Measurements from ENCODE around the gene RASSF3.

Gene RASSF3

DNA sequence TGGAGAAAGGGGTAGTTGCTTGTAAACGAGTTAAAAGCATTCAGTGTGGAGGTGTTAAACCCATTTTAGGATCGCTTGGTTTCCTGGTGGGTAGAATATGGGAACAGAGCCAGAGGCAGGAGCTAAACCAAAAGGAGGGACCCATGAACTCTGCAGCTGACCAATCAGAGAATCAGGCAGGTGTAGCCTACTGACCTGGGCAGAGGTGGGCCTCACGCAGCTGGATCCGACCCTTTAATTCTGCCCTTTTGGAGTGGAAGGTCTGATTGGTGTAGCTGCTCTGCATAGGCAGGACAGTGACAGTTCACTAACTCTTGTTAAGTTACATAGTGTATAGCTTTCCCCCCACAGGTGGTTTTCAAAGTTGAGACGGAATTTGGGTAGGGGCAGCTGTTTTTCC, 85.3 kb downstream of the RASSF3 start:
- no peak for DNase-seq

DNA sequence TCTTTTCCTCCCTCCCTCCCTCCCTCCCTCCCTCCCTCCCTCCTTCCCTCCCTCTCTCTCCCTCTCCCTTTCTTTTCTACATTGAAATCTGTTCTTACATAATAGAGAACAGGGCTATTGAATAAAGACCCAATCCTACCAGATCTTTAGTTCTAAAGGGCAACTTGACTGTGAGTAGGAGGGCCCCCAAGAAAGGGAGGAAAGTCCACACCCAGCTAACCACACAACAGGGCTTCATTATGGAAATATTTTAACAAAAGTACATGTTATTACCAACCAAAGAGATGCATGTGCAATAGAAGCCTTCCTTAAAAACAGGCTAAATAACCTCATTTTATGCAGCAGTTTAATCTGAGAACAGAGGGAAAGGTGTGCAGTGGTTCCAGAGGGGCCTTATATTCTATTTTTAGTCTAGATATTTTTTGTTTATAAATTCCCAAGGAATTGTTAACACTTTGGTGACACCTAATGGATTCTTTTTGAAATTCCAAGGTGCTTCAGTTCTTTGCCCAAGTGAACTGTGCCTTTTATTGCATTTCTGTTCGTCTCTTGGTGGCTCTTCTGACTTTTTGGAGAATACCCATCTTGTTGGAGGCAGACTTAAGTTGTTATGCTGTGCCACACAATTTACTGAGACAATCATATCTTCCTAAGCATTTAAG, 85.9 kb downstream of the RASSF3 start:
- DNase-seq, result no peak

DNA sequence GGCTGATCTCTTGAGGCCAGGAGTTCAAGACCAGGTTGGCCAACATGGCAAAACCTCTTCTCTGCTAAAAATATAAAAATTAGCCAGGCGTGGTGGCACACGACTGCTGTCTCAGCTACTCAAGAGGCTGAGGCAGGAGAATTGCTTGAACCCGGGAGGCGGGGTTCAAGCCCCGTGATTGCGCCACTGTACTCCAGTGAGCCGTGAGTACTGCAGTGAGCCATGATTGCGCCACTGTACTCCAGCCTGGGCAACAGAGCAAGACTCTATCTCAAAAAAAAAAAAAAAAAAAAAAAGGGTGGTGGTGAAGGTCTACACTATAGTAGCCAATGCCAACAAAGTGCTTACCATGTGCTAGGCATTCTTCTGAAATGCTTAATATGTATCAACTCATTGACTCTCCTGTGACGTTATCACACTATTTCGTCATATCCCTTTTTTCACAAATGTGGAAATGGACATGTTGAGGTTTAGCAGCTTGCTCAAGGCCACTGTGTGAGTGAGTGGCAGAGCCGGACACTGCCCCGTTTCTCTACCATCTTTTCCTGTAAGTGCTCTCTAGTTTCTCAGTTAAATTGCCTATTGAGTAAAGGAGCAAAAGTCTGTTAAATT, 89.3 kb downstream of the RASSF3 start:
- DNase-seq, result no peak

DNA sequence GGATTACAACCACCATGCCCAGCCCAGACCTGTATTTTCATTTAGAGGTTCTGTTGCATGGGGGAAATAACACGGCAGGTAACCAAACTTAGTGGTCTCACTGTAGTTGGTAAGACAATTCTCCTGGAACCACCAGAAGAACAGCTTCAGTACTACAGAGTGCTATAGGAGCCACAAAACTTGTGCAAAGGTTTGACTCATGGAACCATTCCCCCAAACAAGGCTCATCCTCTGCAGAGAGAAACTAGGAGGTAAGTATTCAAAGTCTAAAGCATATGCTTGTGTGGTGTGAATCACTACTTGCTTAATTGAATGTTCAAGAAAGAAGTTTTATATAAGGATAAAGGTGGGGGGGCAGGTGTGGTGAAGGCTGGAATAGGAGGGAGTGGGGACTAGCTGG, 90.2 kb downstream of the RASSF3 start:
- no peak for DNase-seq

DNA sequence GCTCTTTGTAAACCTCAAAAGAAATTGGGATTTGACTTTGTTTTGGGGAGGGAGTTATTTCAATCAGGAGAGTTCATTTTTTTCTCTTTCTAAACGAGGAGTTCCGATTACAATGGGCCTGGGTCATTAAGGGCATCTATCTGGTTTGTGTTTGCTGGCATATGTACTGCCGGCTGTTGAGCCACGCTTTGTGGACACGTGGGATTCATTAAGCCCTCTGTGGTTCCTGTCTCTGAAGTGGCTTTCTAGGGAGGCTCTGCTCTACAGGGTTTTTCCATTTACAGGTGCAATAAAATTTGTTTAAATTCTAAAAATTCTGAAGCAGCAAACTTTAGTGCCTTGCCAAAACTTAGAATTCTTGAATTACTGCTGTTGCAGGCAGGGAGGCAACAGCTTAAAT, 91.0 kb downstream of the RASSF3 start:
- no peak for DNase-seq

DNA sequence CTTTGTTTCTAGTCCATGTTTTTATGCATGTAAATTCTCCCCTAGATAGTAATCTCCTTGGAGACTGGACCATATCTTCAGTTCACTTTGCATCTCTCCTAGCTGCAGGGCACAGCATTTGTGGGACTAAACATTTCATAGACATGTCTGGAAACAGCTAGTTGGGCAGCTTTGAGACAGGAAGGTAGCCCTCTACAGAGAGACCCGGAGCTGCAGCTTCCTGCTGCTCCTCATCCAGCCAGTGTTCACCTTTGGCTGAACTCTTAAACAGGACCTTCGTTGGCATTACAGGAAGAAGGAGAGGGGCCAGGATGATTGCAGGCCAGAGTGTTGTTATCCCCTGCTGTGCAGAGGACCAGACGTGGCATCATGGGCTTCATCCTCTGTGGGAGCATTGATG, 96.0 kb downstream of the RASSF3 start:
- no peak for DNase-seq

DNA sequence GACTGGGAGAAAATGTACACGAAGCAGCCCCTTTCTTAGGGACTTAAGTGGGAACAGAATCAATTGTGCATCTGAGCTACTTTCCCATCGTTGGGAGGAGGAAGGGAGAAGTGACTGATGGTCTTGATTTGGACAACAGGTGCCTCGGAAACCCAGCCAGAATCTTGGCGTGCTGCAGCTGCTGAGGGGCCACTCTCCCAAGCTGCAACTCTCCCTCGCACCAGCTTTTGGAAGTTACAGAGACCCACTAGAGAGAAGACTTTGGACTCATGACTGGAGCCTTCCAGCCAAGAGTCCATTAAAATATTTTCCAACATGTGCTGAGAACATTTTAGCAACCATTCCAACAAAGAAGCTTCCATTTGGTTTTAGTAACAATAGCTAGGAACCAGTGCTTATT, 96.6 kb downstream of the RASSF3 start:
- DNase-seq, result no peak

DNA sequence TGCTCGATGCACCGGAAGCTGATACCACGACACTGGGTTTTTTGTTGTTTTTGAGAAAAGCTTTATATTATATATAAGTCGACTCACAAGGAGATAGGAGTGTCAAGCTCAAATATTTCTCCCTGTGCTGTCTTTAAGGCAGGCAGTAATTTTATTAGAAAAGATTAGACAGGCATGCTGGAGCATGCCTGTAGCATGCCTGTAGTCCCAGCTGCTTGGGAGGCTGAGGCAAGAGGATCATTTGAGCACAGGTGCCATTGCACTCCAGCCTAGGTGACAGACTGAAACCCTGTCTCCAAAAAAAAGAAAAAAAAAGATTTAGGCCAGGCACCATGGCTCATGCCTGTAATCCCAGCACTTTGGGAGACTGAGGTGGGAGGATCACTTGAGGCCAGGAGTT, 97.1 kb downstream of the RASSF3 start:
- no peak for DNase-seq

DNA sequence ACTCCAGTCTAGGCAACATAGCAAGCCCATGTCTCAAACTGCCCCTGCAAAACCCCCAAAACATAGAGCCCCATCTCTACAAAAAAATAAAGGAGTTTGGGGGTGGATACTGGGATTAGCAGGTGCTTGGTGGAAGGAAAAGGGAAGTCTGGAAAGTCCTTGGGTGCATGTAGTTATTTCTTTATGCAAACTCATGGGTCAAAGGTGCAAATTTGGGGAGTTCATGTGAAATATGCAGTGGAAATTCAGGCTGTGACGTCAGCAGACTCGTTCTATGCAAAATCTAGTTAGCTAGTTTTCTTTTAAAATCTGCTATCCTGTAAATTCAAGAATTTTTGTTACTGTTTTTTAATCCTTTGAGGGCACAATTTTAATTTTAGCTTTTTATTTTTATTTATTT, 97.6 kb downstream of the RASSF3 start:
- no peak for DNase-seq

DNA sequence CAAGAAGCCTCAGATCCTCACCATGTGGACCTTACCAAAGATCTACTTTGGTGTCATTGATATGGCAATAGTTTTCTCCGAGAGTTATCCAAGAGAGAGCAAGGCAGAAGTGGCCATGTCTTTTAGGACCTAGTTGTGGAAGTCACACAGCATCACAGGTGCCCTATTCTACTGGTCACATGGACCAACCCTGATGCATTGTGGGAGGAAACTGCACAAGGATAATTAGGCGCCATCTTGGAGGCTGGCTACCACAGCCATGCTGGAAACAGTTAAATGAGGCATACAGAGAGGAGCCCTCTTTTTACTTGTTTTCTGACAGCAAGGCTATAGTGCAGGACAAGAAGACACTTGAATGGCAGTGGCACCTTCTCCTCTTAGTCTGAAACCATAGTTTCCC, 99.1 kb downstream of the RASSF3 start:
- DNase-seq, result no peak

DNA sequence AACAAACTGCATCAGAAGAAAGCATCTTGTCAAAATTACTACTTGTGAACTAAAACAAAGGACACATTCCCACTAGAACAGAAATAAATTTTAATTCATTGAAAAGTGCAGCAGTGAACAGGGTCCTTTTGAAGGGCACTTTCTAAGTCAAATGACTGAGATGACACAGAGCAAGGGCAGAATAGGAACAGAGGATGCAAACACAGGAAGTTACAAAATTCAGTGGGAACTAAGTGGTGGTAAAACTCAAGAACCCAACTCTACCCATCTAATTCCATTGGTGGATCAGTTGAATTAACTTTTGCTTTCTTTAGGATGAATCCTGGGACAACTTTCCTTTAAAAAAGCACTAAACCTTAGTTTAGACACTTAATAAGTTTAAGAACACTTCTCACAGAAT, 103.1 kb downstream of the RASSF3 start:
- DNase-seq, result no peak

DNA sequence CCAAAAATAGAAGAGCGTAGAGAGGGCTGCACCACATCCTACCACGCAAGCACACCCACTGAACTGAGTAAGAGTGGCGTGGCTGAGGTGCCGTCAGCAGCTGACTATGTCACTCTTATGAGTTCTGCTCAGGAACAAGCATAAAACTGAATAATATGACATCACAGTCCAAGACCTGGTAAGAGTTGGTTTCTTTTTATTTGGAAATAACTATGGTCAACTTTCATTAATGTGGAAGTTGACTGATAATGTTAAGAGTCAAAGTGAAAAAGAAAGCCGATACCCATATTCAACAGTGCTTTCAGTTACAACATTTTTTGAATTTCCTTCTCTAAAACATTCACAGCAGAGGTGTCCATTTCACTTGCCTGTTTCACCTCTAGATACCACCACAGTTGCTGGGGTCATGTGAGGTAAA, 104.3 kb downstream of the RASSF3 start:
- no peak for DNase-seq

DNA sequence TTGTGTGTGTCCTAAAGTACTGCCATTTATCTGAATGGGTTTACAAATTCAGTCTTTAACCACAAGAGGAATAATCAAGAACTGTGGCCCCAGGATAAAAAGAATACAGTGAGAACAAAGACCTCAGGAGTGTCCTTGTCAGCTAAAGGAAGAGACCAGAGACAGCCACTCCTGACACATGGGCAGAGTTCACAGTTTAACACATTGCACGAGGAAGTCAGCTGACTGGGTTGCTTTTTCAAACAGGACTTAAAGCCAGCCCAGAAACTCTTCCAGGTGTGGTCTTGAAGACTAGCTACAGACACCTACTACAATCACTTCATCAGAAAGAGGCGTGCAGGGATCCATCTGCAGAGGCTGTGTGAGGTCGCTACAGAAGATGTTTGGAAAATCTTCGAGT, 106.1 kb downstream of the RASSF3 start:
- no peak for DNase-seq

DNA sequence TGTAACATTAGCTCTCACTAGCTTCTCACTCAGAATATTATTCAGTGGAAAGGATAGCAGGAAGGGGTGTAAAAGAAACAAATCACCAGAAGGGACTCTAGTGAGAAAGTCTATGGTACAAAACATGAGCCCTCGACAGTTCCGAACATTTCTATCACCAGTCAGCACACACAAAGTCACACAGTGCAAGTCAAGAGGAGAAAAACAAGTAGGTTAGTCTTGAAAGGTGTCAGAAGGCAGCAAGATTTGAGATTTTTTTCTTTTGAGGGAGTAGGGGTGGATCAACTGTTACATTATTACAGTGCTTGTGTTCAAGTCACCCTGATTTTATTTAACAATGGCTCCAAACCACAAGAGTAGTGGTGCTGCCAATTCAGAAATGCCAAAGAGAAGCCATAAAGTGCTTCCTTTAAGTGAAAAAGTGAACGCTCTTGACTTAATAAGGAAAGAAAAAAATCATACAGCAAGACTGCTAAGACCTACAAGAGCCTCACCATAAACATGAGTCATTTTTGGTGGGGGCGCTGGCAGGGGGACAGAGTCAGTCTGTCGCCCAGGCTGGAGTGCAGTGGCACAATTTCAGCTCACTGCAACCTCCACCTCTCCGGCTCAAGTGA, 106.7 kb downstream of the RASSF3 start:
- no peak for DNase-seq

DNA sequence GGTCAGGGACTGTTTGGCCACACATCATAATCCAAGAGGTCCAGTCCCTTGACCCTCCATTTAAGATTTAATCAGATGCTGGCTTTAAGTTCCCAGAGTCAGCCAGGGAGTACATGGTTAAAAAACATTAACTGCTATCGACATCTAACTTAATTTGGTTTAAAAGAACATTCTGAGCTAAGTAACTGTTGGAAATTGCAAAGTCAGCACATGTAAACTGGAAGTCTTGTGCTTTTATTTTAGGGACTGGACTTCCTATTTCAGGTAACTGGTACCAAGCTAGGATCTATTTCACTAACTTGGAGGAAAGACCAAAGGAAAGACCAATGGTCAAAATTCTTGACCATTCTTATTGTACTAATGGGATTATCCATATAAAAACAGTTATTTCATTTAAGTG, 108.4 kb downstream of the RASSF3 start:
- DNase-seq, result no peak

DNA sequence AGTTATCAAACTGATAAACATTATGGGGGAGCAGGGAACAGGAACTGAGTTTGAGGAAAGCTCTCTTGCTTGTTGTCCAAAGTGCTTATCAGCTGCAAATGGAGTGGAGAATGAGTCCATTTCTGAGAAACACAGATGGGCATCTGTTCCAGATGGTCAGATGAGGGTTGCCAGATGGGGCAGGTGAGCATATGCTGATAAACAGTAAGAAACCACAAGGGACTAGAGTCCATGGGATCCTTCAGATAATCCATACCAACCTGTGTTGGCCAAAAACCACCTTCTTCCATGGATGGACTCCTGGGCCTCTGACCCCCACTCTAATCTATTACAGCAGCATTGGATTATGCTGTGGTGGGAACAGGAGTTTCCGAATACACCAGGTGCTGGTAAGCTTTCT, 110.6 kb downstream of the RASSF3 start:
- DNase-seq, result no peak

DNA sequence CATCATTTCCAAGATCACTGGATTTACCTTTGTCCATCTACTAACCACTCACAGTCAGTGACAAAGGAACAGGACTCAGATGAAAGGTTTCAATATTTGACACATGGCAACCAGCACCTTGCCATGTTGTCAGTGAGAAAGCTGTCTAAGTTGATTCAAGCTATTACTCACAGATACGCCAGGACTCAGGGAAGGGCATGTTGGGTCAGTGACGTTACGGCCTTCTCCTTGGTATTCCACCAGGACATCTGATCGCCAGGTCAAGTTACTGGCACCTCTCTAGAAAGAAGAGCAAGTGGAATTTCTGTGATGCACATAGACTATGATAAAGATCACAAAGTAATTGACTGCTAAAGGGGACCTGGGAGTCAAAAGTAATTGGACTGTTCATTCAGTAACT, 112.5 kb downstream of the RASSF3 start:
- DNase-seq, result no peak

DNA sequence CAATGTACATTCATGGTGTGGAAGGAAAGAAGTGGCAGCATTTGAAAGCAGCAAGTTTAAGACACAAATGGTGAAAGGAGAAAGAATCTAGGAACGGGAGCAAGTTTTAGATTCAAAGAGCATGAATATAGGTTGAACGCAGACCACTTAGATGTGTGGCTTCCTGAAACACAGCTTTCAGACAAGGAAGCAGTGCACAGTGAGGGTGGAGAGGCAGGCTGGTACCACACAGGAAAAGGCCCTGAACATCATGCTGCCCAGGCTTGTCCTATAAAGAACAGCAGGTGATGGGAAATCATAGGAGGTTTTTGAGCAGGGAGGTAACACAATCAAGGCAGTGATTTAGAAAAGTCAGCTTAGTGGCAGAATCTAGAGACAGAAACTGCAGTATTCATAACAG, 113.3 kb downstream of the RASSF3 start:
- DNase-seq, result no peak

DNA sequence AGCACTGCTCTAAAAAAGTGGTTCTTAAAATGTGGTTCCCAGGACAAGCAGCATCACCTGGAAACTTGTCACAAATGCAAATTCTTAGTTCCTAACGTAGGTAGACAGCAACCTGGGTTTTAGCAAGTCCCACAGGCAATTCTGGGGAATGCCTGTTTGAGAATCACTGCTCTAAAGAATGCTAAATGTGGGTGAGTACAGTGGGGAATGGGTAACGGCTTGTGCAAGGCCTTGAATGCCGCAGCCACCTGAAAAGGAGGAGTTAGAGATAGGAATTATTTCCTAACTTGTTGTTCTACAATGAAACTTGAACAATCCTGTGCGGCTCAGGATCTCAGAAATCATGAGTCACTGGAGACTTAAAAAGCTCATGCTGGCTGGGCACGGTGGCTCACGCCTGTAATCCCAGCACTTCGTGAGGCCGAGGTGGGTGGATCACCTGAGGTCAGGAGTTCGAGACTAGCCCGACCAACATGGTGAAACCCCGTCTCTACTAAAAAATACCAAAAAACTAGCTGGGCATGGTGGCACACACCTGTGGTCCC, 114.0 kb downstream of the RASSF3 start:
- DNase-seq, result no peak

DNA sequence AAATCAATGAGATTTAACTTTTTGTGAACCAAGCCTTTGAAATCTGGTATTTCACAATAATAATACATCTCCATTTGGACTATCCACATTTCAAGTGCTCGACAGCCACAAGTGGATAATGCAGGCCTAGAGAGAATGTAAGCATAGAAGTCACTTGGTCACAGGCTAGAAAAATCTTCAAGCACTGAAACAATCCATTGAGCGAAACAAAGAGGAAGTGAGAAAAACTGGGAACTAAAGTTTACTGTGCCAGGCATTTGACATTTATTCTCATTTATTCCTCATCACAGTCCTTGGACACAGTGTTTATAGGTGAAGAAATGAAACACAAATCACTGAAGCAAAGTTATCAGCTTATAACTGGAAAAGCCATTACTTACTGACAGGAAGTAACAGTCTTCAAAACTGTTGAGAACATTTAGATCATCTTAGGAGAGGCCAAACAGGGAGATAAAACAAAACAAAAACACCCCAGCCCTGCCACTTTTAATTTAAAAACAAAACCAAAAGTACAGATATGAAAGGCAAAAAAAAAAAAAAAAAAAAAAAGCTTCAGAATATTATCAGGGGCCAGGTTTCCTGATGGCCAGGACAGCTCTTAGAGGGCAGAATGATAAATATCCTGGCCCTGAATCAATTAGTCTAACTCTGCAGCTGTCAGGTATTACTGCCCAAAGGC, 119.8 kb downstream of the RASSF3 start:
- no peak for DNase-seq

DNA sequence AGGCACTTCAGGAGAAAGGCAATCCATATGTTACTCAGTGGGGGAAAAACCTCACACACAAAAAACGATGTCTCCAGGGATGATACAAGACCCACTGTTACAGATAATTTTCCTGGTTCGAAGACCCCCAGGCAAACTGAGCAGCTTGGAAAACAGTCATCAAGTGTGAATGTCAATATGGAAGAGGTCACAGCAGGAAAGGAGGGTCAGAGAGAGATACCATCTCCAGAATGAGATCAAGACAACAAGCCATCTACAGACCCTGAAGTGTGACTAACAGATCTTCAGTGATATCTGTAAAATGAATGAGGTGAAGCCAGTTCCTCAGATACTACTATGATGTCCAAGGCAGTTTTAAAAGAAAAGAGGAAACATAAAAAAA, 120.3 kb downstream of the RASSF3 start:
- DNase-seq, result no peak

DNA sequence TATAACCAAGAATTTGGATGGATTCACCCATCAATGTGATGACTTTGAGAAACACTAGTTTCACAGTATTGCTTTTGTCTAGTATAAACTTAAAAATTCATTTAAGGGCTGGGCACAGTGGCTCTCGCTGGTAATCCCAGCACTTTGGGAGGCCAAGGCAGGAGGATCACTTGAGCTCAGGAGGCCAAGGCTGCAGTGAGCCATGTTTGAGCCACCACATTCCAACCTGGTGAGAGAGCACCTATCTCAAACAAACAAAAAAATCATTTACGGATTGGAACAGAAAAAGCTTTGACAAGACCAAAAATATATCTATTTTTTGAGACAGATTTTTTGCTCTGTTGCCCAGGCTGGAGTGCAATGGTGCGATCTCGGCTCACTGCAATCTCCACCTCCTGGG, 121.4 kb downstream of the RASSF3 start:
- DNase-seq, result no peak

DNA sequence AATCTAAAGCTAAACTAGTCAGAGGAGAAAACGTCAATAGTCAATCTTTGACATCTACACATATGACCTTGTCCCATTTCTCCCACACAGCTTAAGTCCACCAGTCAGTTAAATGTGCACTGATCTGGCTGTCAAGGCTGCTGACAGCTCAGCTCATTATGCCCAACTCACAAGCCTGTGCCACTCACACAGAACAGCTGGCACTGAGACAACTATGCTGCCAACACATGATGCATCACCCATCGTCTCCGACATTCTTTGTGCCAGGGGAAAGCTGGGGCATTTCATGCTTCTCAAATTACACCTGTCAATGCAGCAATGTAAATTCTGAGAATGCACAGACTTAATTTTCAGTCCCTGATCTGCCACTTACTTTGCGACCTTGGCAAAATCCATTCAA, 123.6 kb downstream of the RASSF3 start:
- DNase-seq, result no peak

DNA sequence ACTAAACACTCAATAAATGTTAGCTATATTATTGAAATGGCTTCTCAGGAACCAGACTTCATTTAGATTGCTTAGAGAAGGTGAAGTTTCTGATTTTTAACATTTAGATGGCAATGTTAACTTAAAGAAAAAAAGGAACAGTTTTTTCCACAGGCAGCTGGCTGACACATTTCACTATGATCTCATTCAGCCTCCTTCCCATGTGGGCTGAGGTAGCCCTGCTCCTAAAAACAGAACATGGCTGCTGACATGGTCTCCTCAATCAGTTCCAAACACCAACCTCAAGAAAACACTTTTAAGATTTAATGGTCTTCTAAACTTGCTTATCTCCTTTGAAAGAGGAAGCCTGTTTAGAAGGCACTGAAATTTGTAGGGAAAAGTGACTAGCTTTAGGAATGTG, 125.1 kb downstream of the RASSF3 start:
- no peak for DNase-seq

Measured in activated CD8-positive, alpha-beta memory T cell treated with anti-CD3 and anti-CD28 coated beads, Interleukin-2, amount 50 U/mL, for 48 hours (primary cell).